HG03521 (cell line): ENCODE data around the gene RASSF5.

Experiments used
- ATAC-seq: cut with Tn5 transposase; IDR thresholded peaks from one replicate; pipeline ENCODE4 v1.9.1; 2021; ENCODE audit warnings: mild to moderate bottlenecking, moderate library complexity; ENCODE audit not compliant: unreplicated experiment

Gene RASSF5

GRCh38 chr1:206507284-206508129, at the start of gene RASSF5:
RASSF5 (plus strand) TSS chr1:206507531; CDS start chr1:206507603, 72 bp downstream.
- ATAC-seq, result peak; percentile 55

GRCh38 chr1:206459703-206460102, 47.6 kb upstream of the RASSF5 start:
- ATAC-seq, result no peak

GRCh38 chr1:206460836-206461426, 46.4 kb upstream of the RASSF5 start:
- no peak for ATAC-seq

- ATAC-seq, result no peak
Observed at GRCh38 chr1:206461602-206462455, 45.5 kb upstream of the RASSF5 start.

- no peak for ATAC-seq
Observed at GRCh38 chr1:206463137-206463536, 44.2 kb upstream of the RASSF5 start.

- no peak for ATAC-seq
Observed at GRCh38 chr1:206463911-206464310, 43.4 kb upstream of the RASSF5 start.

- ATAC-seq, result no peak
Observed at GRCh38 chr1:206464456-206464964, 42.8 kb upstream of the RASSF5 start.

GRCh38 chr1:206465951-206466350, 41.4 kb upstream of the RASSF5 start:
- ATAC-seq, result no peak

- no peak for ATAC-seq
Observed at GRCh38 chr1:206466840-206467649, 40.3 kb upstream of the RASSF5 start.

- ATAC-seq, result no peak
Observed at GRCh38 chr1:206467915-206468314, 39.4 kb upstream of the RASSF5 start.

GRCh38 chr1:206468571-206468970, 38.8 kb upstream of the RASSF5 start:
- ATAC-seq, result no peak

- no peak for ATAC-seq
Observed at GRCh38 chr1:206469411-206469932, 37.9 kb upstream of the RASSF5 start.

GRCh38 chr1:206469933-206470691, 37.2 kb upstream of the RASSF5 start, which contains the start of gene IKBKE:
IKBKE (plus strand) TSS chr1:206470476; CDS start chr1:206473228, 2,752 bp downstream.
- ATAC-seq, result peak; percentile 63

GRCh38 chr1:206470692-206471414, 36.5 kb upstream of the RASSF5 start:
- ATAC-seq, result peak; percentile 15

GRCh38 chr1:206471415-206471801, 35.9 kb upstream of the RASSF5 start:
- no peak for ATAC-seq

GRCh38 chr1:206472024-206472423, 35.3 kb upstream of the RASSF5 start:
- no peak for ATAC-seq

GRCh38 chr1:206472454-206472853, 34.9 kb upstream of the RASSF5 start:
- no peak for ATAC-seq

GRCh38 chr1:206472886-206473285, 34.4 kb upstream of the RASSF5 start:
- ATAC-seq, result no peak

GRCh38 chr1:206476058-206476457, 31.3 kb upstream of the RASSF5 start:
- ATAC-seq, result no peak
